PFSK-1 (cell line): ENCODE results near the gene CA11.

Experiments used
- FOXP2 ChIP-seq: optimal IDR thresholded peaks from 2 replicates; pipeline ENCODE3; 2011; ENCODE audit warnings: borderline replicate concordance, control low read depth, inconsistent platforms; ENCODE audit not compliant: insufficient read depth; ENCODE audit errors: extremely low read length, extremely low read depth
- POLR2AphosphoS5 ChIP-seq: IDR thresholded peaks from 2 replicates; pipeline ENCODE4 v1.6.1; 2012; ENCODE audit warnings: low read depth, mild to moderate bottlenecking, control low read depth, low read length, moderate library complexity
- SIN3A ChIP-seq: IDR thresholded peaks from 2 replicates; pipeline ENCODE4 v1.6.1; 2012; ENCODE audit warnings: mild to moderate bottlenecking, low read length, moderate library complexity, borderline replicate concordance; ENCODE audit not compliant: insufficient read depth
- TAF1 ChIP-seq: IDR thresholded peaks from 2 replicates; pipeline ENCODE4 v1.6.1; 2012; ENCODE audit warnings: low read length, control low read depth, borderline replicate concordance; ENCODE audit not compliant: insufficient read depth
- TF ChIP-seq, protein P1 (sequence below), 2 experiments: IDR thresholded peaks; 2 replicates each; pipeline versions ENCODE4 v1.6.1 to v1.8.0; 2011 to 2012; ENCODE audit warnings: low read depth in 2 of 2, low read length in 2 of 2, control low read depth in 1 of 2, inconsistent platforms in 1 of 2, mild to moderate bottlenecking in 1 of 2, moderate library complexity in 1 of 2; ENCODE audit not compliant: insufficient read depth in 1 of 2

CA11 gene

GRCh38 chr19:48676487-48676886, 30.5 kb upstream of the CA11 start:
- TF ChIP-seq TAF1 = no peak
- TF ChIP-seq, protein P1, sequence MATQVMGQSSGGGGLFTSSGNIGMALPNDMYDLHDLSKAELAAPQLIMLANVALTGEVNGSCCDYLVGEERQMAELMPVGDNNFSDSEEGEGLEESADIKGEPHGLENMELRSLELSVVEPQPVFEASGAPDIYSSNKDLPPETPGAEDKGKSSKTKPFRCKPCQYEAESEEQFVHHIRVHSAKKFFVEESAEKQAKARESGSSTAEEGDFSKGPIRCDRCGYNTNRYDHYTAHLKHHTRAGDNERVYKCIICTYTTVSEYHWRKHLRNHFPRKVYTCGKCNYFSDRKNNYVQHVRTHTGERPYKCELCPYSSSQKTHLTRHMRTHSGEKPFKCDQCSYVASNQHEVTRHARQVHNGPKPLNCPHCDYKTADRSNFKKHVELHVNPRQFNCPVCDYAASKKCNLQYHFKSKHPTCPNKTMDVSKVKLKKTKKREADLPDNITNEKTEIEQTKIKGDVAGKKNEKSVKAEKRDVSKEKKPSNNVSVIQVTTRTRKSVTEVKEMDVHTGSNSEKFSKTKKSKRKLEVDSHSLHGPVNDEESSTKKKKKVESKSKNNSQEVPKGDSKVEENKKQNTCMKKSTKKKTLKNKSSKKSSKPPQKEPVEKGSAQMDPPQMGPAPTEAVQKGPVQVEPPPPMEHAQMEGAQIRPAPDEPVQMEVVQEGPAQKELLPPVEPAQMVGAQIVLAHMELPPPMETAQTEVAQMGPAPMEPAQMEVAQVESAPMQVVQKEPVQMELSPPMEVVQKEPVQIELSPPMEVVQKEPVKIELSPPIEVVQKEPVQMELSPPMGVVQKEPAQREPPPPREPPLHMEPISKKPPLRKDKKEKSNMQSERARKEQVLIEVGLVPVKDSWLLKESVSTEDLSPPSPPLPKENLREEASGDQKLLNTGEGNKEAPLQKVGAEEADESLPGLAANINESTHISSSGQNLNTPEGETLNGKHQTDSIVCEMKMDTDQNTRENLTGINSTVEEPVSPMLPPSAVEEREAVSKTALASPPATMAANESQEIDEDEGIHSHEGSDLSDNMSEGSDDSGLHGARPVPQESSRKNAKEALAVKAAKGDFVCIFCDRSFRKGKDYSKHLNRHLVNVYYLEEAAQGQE (IDR thresholded peaks at IDR 0.05; ENCODE audit: insufficient read depth in 1 of 2, low read depth in 2 of 2, low read length in 2 of 2) = no peak
- TF ChIP-seq FOXP2 = no peak
- TF ChIP-seq SIN3A = no peak
- TF ChIP-seq POLR2AphosphoS5 = no peak

- TF ChIP-seq, protein P1 (IDR thresholded peaks at IDR 0.05; ENCODE audit: insufficient read depth in 1 of 2, low read depth in 2 of 2, low read length in 2 of 2) = no peak
- TF ChIP-seq POLR2AphosphoS5 = 0 out of 2 replicates have a peak, but pooled peaks have one; percentile 23
Measured at GRCh38 chr19:48674921-48675824, 29.2 kb upstream of the CA11 start.

DNA sequence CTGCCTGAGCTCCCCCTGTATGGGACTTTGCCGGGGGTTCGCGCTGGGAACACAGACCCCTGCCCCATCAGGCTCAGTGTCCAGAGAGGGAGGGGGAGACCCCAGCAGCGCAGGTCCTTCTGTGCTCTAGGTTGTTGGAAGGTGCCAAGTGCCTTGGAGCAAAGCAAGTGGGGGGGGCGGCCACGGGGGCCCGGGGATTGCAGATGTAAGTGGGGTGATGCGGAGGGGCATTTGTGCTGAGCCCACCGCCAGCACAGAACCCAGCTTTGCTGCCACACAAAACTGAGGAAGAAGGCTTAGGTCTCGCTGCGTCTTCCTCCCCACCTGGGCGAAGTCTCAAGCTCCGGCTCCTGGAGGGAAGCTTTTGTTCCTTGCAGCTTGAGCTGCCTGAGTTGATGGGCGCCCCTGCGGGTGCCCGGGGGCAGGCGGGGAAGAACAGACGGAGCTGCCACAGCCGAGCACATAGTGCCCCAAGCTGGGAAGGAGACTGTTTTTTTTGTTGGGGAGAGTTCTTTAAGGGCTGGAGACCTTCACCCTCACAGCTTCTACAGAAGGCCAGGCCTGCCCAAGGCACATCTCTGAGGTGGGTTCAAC, 28.3 kb upstream of the CA11 start:
- TF ChIP-seq SIN3A (no peak), TAF1 (no peak), POLR2AphosphoS5 (no peak), FOXP2 (no peak)
- TF ChIP-seq, protein P1 (IDR thresholded peaks at IDR 0.05; ENCODE audit: insufficient read depth in 1 of 2, low read depth in 2 of 2, low read length in 2 of 2) = no peak

DNA sequence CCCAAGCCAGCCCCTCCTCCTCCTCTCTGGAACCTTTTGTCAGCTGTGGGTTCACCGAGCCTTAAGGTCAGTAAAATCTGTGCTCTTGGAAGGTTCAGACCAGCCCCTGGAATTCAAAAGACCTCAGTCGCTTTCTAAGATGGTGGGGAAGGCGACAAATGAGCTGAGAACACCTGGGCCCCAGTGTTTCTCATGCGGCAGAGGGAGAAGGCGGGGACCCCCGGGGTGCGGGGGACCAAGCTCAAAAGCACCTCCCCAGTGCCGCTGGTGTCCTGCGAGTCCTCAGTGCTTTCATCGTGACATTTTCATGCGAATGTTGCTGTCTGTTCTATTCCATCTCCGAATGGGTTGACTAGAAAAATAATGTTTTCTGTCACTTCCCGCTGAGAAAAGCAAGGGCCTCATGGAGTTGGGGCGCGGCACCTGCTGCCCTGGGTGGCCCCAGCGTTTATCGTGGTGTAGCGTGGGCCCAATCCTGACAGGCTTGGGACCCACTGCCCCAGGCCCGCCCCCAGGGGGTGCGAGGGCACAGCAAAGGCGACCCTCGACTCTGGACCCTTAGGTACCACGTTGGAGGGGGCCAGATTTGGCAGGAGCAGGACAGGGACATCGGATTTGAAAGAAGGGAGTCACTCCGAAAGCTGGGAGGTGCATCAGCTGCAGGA, 27.6 kb upstream of the CA11 start:
- TF ChIP-seq TAF1 (no peak), POLR2AphosphoS5 (no peak), SIN3A (no peak), FOXP2 (no peak)
- TF ChIP-seq, protein P1 (IDR thresholded peaks at IDR 0.05; ENCODE audit: insufficient read depth in 1 of 2, low read depth in 2 of 2, low read length in 2 of 2) = no peak
